OCI-LY3 (cell line): ENCODE results near the gene MUS81.

Experiments used
- EZH2phosphoT487 ChIP-seq: fragments of 200-600 bp; shearing (Covaris generic); IDR thresholded peaks from 2 replicates; pipeline ENCODE4 v1.6.1; 2018; ENCODE audit warnings: antibody characterized with exemption, mixed run types, low read depth
- TF ChIP-seq, protein P1 (sequence below): fragments of 200-600, 300-600 bp; sonication (generic); IDR thresholded peaks from 2 replicates; pipeline ENCODE4 v1.5.1; 2014; ENCODE audit warnings: antibody characterized with exemption, low read length, low read depth

- TF ChIP-seq, protein P1, sequence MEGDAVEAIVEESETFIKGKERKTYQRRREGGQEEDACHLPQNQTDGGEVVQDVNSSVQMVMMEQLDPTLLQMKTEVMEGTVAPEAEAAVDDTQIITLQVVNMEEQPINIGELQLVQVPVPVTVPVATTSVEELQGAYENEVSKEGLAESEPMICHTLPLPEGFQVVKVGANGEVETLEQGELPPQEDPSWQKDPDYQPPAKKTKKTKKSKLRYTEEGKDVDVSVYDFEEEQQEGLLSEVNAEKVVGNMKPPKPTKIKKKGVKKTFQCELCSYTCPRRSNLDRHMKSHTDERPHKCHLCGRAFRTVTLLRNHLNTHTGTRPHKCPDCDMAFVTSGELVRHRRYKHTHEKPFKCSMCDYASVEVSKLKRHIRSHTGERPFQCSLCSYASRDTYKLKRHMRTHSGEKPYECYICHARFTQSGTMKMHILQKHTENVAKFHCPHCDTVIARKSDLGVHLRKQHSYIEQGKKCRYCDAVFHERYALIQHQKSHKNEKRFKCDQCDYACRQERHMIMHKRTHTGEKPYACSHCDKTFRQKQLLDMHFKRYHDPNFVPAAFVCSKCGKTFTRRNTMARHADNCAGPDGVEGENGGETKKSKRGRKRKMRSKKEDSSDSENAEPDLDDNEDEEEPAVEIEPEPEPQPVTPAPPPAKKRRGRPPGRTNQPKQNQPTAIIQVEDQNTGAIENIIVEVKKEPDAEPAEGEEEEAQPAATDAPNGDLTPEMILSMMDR = no peak
- no peak for TF ChIP-seq EZH2phosphoT487
These were observed 10.8 kb downstream of the MUS81 start for GRCh38 chr11:65870706-65871681.
